Keratinocyte (primary cell): ENCODE measurements around the gene CCDC178.

ENCODE experiments used
- EZH2 ChIP-seq: IDR thresholded peaks from one replicate; pipeline ENCODE4 v1.6.1; 2012; ENCODE audit warnings: inconsistent platforms, mild to moderate bottlenecking, low read length, moderate library complexity
- TF ChIP-seq, protein P1 (sequence below), 3 experiments: IDR thresholded peaks in 1 of 3; conservative IDR thresholded peaks in 1 of 3; optimal IDR thresholded peaks in 1 of 3; 2 replicates in 2 of 3; 3 replicates in 1 of 3; pipeline versions ENCODE3 to v1.5.1; 2011; ENCODE audit warnings: low read length in 3 of 3, mild to moderate bottlenecking in 3 of 3, moderate library complexity in 2 of 3, control low read depth in 1 of 3, inconsistent platforms in 1 of 3; ENCODE audit not compliant: insufficient read depth in 2 of 3; ENCODE audit errors: extremely low read depth in 1 of 3

- TF ChIP-seq, protein P1, sequence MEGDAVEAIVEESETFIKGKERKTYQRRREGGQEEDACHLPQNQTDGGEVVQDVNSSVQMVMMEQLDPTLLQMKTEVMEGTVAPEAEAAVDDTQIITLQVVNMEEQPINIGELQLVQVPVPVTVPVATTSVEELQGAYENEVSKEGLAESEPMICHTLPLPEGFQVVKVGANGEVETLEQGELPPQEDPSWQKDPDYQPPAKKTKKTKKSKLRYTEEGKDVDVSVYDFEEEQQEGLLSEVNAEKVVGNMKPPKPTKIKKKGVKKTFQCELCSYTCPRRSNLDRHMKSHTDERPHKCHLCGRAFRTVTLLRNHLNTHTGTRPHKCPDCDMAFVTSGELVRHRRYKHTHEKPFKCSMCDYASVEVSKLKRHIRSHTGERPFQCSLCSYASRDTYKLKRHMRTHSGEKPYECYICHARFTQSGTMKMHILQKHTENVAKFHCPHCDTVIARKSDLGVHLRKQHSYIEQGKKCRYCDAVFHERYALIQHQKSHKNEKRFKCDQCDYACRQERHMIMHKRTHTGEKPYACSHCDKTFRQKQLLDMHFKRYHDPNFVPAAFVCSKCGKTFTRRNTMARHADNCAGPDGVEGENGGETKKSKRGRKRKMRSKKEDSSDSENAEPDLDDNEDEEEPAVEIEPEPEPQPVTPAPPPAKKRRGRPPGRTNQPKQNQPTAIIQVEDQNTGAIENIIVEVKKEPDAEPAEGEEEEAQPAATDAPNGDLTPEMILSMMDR (optimal IDR thresholded peaks at IDR 0.05 in 1 of 3, IDR thresholded peaks at IDR 0.05 in 1 of 3, conservative IDR thresholded peaks at IDR 0.05 in 1 of 3; ENCODE audit: extremely low read depth in 1 of 3, insufficient read depth in 2 of 3, low read length in 3 of 3) = no peak
- TF ChIP-seq EZH2 = no peak
These were observed 19.3 kb downstream of the CCDC178 start for GRCh38 chr18:33421225-33421624.
